Stimulated activated CD4-positive, alpha-beta T cell treated with anti-CD3 and anti-CD28 coated beads, Interleukin-12 subunit alpha, Interleukin-12 subunit beta, amount 100 ng/mL, for 4 hours (primary cell): ENCODE data around the gene UCHL3.
"Not testable (repeated sequence)": the region's sequence is repeated elsewhere in the genome, so short reads cannot be mapped to it uniquely, and the experiment has no call there.

ENCODE experiments used
- DNase-seq: peaks from one replicate; pipeline ENCODE4 v3.0.0-alpha.2; 2020

The UCHL3 gene

DNA sequence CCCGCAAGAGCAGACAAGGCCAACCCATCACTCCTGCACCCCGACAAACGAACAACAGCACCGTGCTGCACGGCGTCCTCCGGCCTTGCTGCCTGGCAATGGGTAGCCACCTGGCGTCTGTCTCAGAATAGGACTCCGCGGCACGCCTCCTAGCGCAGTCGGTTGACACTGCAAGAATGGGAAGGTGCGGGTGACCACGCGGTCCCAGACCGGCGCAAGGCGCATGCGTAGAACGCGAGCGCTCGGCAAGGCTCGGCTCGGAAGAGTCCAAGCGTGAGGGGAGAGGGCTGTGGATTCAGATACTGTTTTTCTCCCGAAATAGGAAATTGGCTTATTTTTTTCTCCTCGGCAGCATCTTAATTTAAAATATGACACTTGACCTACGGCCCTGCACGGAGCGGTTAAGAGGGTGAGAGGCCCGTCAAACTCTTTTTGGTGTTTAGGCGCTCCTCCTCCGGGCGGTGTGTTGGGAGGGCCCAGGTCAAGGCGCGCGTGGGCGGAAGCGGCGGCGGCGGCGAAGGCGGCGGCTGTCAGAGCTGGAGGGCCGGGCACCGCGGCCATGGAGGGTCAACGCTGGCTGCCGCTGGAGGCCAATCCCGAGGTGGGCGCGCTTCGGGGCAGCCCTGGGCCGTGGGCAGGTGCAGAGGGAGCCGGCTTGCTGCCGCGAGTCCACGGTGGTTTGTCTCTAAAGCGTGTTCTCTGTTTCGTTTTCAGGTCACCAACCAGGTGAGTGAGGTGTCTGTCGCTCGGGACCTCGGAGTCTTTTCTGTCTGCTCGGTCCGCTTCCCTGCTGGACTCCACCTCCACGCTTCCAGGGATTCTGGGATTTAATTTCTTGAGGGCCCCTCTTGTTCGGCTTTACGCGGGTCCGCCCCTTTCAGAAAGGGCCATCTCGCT lies at the start of gene UCHL3:
TSS of gene UCHL3 (plus strand) at position 530 of the 897 bp plus-strand sequence. CDS start at position 560, 30 bp downstream.
- peak; percentile 98 for DNase-seq

DNA sequence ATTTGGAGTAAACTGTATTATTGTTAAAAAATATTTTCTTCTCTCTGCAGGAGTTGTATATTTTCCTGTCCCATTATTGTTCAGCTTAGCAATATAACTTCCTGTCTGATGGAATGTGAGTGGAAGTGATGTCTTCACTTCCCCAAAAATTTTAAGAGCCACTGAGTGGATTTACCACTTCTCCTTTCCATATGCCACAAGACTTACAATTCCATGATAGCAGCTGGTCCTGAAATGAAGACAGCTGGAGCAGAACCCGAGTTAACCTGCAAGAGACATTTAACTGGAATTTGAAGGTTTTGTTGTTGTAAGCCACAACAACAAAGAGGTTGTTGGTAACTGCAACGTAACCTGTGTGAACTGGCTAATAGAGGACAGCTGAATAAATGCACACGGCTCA lies 44.3 kb upstream of the UCHL3 start:
- no peak for DNase-seq

GRCh38 chr13:75506018-75506417 lies 43.6 kb upstream of the UCHL3 start:
- no peak for DNase-seq

DNA sequence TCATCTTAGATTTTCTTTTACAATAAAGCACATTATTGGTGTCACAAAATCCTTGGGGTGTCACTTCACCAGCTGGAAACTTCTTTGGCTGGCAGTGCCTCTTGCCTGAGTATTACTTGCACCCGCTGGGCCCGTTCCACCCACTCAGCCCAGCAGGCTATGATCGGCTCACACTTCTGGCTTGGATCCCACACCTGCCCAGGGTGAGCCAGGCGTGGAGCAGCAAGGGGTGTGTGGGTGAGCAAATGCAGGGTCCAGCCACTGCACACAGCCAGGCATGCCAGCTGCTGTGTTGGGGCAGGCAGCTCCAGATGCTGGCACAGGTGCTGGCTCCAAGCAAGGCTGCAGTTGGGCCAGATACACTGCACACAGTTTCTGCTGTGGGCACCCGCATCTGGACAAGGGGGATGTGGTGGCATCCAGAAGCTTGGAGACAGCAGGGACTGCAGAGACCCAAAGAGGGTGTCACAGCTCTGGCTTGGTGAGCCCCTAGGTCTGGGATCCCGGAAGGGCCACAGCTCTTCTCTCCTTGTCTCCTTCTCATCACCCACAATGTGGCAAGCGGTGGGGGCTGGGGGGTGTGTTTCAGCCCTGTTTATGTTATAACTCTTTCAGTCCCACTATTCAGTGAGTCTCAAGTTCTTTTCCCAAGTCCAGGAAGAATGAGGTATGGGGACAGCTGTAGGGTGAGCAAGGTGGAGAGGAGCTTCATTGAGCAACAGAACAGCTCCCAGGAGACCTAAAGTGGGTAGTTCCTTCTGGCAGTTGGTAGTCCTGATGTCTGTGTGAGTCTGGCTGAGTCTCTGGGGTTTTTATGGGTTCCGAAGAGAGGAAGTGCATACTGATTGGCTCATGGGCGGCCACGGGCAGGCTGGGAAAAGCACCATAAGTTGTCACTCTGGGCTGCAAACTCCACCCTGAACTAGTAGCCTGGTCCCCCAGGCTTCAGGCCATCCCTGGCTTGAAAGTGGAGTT lies 42.3 kb upstream of the UCHL3 start:
- no peak for DNase-seq

DNA sequence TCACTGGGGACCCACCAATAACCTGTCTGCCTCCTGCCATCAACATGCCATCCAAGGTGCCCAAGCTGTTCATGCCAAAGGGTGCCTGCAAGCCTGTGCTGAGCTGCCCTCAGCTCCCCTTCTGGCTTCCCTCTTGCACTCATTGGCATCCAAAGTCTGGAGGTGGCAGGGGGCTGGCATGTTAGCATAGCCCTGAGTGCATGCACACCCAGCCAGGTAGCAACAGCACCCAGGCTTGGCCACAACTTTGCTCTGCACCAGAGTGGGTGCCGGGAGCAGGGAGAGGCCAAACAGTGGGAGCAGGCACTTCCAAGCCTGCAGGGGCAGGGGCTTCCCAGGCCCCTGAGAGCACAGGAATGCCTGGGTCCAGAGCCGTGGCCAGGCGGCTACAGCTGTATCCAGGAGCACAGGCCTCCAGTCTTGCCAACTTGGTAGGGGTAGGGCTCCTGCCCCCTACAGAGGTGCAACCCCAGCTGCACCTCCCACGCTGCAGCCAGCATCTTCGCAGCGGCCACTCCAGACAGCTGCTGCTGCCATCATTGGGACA lies 41.5 kb upstream of the UCHL3 start:
- DNase-seq: no peak

GRCh38 chr13:75511051-75511625 lies 38.5 kb upstream of the UCHL3 start:
- no peak for DNase-seq

DNA sequence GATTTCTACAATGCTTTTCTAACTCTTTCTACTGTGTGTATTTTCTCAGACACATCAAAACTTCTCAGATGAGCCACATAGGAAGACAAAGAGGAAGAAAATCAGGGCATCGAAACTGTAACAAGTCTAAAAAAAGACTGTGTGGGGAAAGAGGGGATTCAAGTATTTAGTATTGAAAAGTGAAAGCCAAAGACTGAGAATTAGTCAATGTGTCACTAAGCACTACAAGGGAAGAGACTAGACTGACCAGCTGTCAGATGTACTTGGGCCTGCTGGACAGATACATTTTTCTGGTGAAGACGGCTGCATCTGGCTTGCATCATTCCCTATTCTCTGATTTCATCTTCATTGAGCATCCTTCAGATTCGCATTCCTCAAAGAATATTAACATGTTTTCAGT lies 37.3 kb upstream of the UCHL3 start:
- DNase-seq: no peak

DNA sequence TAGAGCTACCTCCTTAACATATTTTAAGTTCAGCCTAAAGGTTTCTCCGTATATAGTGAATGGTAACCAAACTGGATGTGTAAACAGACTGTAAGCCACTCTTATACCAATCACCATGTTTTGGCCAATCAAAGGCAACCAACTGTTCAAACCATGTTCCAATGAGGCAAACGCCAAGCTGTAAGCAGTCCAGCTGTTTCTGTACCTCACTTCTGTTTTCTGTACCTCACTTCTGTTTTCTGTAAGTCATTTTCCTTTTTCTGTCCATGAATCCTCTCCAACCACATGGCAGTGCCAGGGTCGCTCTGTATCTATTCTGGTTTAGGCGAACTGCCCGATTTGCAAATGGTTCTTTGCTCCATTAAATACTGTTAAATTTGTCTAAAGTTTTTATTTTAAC lies 36.3 kb upstream of the UCHL3 start:
- no peak for DNase-seq

DNA sequence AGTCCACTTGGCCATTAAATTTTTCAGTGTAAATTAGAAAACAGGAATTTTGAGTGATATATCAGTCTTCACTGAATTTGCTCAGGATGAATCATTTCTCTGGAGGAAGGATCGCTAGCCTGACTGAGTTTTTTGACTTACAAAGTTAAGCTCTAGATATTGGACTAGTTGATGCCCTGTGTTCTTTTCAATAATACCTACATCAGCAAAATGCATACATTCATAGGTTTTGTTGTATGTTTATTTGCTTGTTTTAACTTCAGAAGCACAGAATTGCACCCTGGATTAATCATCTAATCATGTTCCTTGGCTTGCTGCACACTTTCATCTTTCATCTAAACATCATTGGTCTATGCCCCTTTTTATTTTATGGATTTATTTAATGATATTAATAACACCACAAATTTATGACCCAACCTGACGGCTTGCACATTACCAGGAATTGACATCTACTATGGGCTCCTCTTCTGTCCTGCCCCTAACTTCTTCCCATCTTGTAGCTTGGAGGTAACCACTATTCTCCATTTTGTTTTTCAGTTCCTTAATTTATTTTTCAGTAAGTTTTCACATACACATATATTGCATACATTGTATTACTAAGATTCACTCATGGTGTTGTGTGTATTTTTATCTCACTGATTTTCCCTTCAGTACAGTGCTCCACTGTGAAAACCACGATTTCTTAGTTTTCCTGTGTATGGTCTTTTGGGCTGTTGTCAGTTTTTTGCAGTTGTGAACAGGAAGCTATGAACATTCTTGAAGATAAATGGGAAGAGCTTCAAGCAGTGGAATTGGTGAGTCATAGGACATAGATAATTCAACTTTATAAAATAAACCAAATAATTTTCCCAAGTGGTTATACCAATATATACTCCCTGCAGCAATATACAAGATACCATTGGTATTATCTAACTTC lies 35.3 kb upstream of the UCHL3 start:
- DNase-seq: no peak

- DNase-seq: no peak
Observed at GRCh38 chr13:75518439-75519088, 31.0 kb upstream of the UCHL3 start.

GRCh38 chr13:75521956-75522355 lies 27.6 kb upstream of the UCHL3 start:
- DNase-seq: no peak

DNA sequence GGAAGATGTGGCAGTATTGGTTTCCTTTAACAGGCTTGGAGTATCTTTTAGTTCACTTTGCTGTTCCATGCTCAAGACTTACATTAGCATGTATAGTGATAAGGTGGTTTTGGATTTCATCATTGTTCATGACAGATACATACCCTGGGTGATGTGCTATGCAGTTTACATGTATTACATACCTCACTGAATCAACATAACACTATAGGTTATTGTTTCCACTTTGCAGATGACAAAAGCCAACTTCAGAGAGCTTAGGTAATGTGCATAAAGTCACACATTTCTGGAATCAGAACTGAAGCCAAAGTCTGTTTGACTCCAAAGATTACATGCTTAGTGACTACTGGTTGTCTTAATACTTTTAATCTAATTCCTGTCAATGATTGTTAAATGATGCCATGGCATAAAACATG lies 19.0 kb upstream of the UCHL3 start:
- DNase-seq: no peak

- DNase-seq: no peak
Observed at GRCh38 chr13:75533861-75534260, 15.7 kb upstream of the UCHL3 start.

DNA sequence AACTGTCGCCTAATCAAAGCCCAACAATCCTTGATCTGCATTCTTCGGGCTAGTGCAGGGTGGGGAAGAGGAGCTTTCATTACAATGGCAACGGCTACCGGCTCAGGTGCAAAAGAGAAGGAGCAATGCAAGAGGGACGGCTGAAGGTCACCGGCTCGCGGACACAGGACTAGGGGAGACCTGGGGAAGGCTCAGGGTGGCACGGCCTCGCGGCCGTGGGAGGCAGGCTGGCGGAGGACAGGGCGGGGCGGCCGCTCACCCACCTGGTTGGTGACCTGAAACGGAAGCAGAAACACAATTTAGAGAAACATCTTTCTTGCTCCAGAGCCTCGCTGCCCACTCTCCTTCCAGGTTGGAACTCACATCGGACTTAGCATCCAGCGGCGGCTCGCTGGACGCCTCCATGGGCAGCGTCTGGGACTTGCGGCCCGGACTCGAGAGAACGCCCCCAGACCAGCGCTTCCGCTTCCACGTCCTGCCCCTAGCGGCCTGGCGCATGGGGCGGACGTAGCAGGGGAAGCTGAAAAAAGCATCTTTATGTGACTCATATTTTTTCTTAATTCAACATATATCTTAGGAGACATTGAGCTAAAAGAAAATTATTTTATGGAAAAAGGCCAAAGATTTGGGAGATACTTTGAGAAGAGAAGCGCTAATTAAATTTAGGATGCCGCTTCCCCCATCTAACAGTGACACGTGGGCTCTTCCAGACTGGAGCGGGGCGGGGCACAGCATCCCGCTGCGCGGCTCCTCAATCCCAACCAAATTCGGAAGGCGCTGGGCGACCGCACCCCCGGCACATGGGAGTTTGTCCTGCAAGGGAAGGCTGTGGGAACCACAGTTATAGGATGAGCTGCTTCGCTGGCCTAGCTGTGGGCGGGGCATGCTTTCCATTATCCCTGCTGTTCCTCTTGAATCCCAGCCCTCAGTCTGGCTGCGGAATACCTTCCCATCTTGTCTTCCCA lies 11.9 kb upstream of the UCHL3 start, which contains the start of gene COMMD6:
TSS of gene COMMD6 (minus strand) at position 441 of the 965 bp plus-strand sequence. CDS start at position 405, 36 bp downstream.
- DNase-seq: peak; percentile 64

DNA sequence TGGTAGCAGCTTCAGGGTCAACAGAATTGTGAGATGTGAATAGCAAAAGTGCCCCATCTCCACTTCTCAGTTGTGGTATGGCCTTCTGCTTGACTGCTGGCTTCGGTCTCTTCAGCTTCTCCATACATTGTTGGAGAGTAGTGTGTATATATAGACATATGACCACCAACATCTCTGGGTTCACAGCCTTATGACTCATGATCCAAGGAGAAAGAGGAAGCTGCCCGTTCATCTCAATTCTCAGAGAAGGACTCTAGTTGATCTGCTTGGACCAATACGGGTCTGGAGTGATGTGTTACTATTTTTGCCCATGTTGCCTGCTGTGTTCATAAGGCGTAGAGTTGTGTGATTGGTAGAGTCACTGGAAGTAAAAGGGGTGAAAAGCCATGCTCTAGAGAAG lies 8.3 kb upstream of the UCHL3 start:
- no peak for DNase-seq

- DNase-seq: no peak
Observed at GRCh38 chr13:75541961-75542360, 7.6 kb upstream of the UCHL3 start.

GRCh38 chr13:75544681-75545330 lies 4.8 kb upstream of the UCHL3 start:
- no peak for DNase-seq

DNA sequence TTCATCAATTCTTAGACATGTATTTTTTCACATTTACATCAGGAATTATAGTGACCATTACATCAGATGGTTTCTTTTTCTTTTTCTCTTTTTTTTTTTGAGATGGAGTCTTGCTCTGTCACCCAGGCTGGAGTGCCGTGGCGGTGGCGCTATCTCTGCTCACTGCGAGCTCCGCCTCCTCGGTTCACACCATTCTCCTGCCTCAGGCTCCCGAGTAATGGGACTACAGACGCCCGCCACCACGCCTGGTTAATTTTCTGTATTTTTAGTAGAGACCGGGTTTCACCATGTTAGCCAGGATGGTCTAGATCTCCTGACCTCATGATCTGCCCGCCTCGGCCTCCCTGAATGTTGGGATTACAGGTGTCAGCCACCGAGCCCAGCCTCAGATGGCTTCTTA lies 4.2 kb upstream of the UCHL3 start:
- not testable (repeated sequence) for DNase-seq

- DNase-seq: no peak
Observed at GRCh38 chr13:75547917-75548316, 1.7 kb upstream of the UCHL3 start.
